Heart left ventricle (tissue), 13 donors: ENCODE data around the gene FAM120B.

ENCODE experiments used
- CTCF ChIP-seq, 12 donors: fragments of 200-600 bp; sonication (generic) in 4 of 12; IDR thresholded peaks; one replicate each; pipeline versions ENCODE4 v1.5.0 to v1.8.0; 2018 to 2022; ENCODE audit warnings: antibody characterized with exemption in 12 of 12, mild to moderate bottlenecking in 5 of 12
- POLR2A ChIP-seq, 2 donors: fragments of 450-650 bp; IDR thresholded peaks; one replicate each; pipeline ENCODE4 v1.6.1; 2017; ENCODE audit warnings: antibody characterized with exemption in 2 of 2, mild to moderate bottlenecking in 2 of 2, moderate library complexity in 2 of 2
- donor health status: ischemic (EF 13 %, LVEDD 7.1; RV severe dilation, severe dysfunction).
- donor health status: DM: no; HTN: yes; CAD: no.
- donor health status: DM: no; HTN: no; CAD: no.
- donor health status: ischemic (EF 25% LVEDD 6.9; RV normal size, moderate dysfunction).
- donor health status: ischemic (EF 25% LVEDD 5.7; RV mildly dilated, moderate dysfunction).
- donor health status: ischemic (EF 35%, LVEDD 5.7; RV mildly dilated, moderate dysfunction).
- donor health status: nonischemic (EF 11% LVEDD 7.7; RV severe dilation, severe dysfunction).
- donor health status: DM: yes; HTN: yes; CAD: no.
- donor health status: PGD.
- donor health status: ischemic (EF 29% LVEDD 5.4; RV normal size, mild dysfunction).
- donor health status: nonischemic (EF 23%, LVEDD 6.1; RV moderate dilation, normal function).

- TF ChIP-seq CTCF (IDR thresholded peaks at IDR 0.05) (no peak), POLR2A (IDR thresholded peaks at IDR 0.05) (no peak)
Measured at GRCh38 chr6:170278743-170279094, 27.8 kb upstream of the FAM120B start.
